K562 (cell line): Measurements from ENCODE around the gene ALDH7A1. TPM values are rescaled to one million over a fixed set of nuclear protein-coding genes. Genes with fewer than 3 reads are reported as not detected.

ENCODE experiments used
- CHD4 ChIP-seq: fragments of 200-600 bp; sonication (generic); IDR thresholded peaks from 3 replicates; pipeline ENCODE4 v1.6.1; 2012; ENCODE audit warnings: low read depth, mild to moderate bottlenecking, mixed read lengths, low read length, inconsistent platforms; ENCODE audit not compliant: insufficient read depth, insufficient replicate concordance, poor library complexity, severe bottlenecking
- DPF2 ChIP-seq: fragments of 450-650 bp; IDR thresholded peaks from 2 replicates; pipeline ENCODE4 v1.6.1; 2016
- EP400 ChIP-seq: fragments of 450-650 bp; IDR thresholded peaks from 2 replicates; pipeline ENCODE4 v1.6.1; 2017; ENCODE audit warnings: antibody characterized with exemption, mild to moderate bottlenecking, moderate library complexity
- FOXA1 ChIP-seq: fragments of 450-650 bp; IDR thresholded peaks from 2 replicates; pipeline ENCODE4 v1.6.1; 2016; ENCODE audit warnings: mild to moderate bottlenecking, borderline replicate concordance
- HDAC2 ChIP-seq: fragments of 450-650 bp; IDR thresholded peaks from 2 replicates; pipeline ENCODE4 v1.6.1; 2016; ENCODE audit warnings: mild to moderate bottlenecking
- HMG20B ChIP-seq: fragments of 250-450 bp; sonication (Bioruptor Pico); IDR thresholded peaks from 2 replicates; pipeline ENCODE4 v1.5.0; 2021; ENCODE audit warnings: mild to moderate bottlenecking
- NELFE ChIP-seq: IDR thresholded peaks from 2 replicates; pipeline ENCODE4 v1.6.1; 2011; ENCODE audit warnings: mild to moderate bottlenecking; ENCODE audit not compliant: insufficient read depth, insufficient read length
- PHB2 ChIP-seq: fragments of 450-650 bp; IDR thresholded peaks from 2 replicates; pipeline ENCODE4 v1.6.1; 2017; ENCODE audit warnings: low read depth
- RBM39 ChIP-seq: fragments of 200-400 bp; formaldehyde crosslinking; optimal IDR thresholded peaks from 2 replicates; pipeline ENCODE3; 2018; ENCODE audit warnings: low read depth, low read length
- SRF ChIP-seq, 2 experiments: fragments of 250-450, 450-650 bp in 1 of 2; sonication (Bioruptor Pico) in 1 of 2; sonication (generic) in 1 of 2; formaldehyde crosslinking; IDR thresholded peaks; 2 replicates each; pipeline versions ENCODE4 v1.5.0 to v1.5.1; 2020 to 2022; ENCODE audit warnings: mild to moderate bottlenecking in 1 of 2, missing genetic modification reagents in 1 of 2
- ZNF133 ChIP-seq: fragments of 250-450 bp; sonication (Bioruptor Pico); IDR thresholded peaks from 2 replicates; pipeline ENCODE4 v1.4.0; 2020; ENCODE audit warnings: mild to moderate bottlenecking
- ZNF165 ChIP-seq: fragments of 250-450 bp; sonication (Bioruptor Pico); IDR thresholded peaks from 2 replicates; pipeline ENCODE4 v1.4.0; 2020; ENCODE audit warnings: borderline replicate concordance
- ZNF212 ChIP-seq: fragments of 450-650 bp; formaldehyde crosslinking; IDR thresholded peaks from 2 replicates; pipeline ENCODE4 v1.4.0; 2020; ENCODE audit warnings: mild to moderate bottlenecking
- polyA plus RNA-seq, 8 experiments: library from polyadenylated mRNA; depleted of rRNA in 4 of 8; stranded (reverse) in 5 of 8; unstranded in 3 of 8; fragments of >200 nt; fragmentation: Nextera tagmentation in 2 of 8; fragmentation: Illumina TruSeq in 1 of 8; extraction: Ambion mirVana in 2 of 8; extraction: Trizol in 1 of 8; gene quantifications; 2 replicates each; pipeline versions ENCODE4 v1.2.1 to v1.2.3, GENCODE V29; 2011 to 2014; ENCODE audit warnings: inconsistent platforms in 1 of 8, missing spikeins in 1 of 8
- total RNA-seq, 7 experiments: library from RNA; depleted of rRNA in 6 of 7; stranded (reverse); fragments of >200 nt in 6 of 7; fragmentation: Illumina TruSeq in 2 of 7; extraction: Trizol in 2 of 7; gene quantifications; 2 replicates each; pipeline versions ENCODE4 v1.2.1 to v1.2.3, GENCODE V29; 2011 to 2021; ENCODE audit warnings: low replicate concordance in 1 of 7
- TF ChIP-seq, protein P1 (sequence below): IDR thresholded peaks from 2 replicates; pipeline ENCODE4 v1.6.1; 2011; ENCODE audit not compliant: insufficient read length; ENCODE audit errors: extremely low read depth
- TF ChIP-seq, protein P2 (sequence below): fragments of 450-650 bp; IDR thresholded peaks from 2 replicates; pipeline ENCODE4 v1.7.0; 2016; ENCODE audit warnings: borderline replicate concordance
- TF ChIP-seq, protein P3 (sequence below): fragments of 250-450 bp; sonication (Bioruptor Pico); IDR thresholded peaks from 2 replicates; pipeline ENCODE4 v1.6.1; 2021; ENCODE audit warnings: mild to moderate bottlenecking
- TF ChIP-seq, protein P4 (sequence below), 2 experiments: IDR thresholded peaks in 1 of 2; conservative IDR thresholded peaks in 1 of 2; 2 replicates each; pipeline ENCODE4 v1.6.1; 2016; ENCODE audit warnings: low read depth in 2 of 2, mild to moderate bottlenecking in 1 of 2, missing compliant biosample characterization in 1 of 2, missing genetic modification characterization in 1 of 2, moderate library complexity in 1 of 2

ALDH7A1 gene
- total and polyA plus RNA-seq, 9 of the 15 experiments (the other 6 are each of a cell fraction or from before 2014, with no cell fraction given), result 0.04 to 0.49 TPM; not detected in 7

DNA sequence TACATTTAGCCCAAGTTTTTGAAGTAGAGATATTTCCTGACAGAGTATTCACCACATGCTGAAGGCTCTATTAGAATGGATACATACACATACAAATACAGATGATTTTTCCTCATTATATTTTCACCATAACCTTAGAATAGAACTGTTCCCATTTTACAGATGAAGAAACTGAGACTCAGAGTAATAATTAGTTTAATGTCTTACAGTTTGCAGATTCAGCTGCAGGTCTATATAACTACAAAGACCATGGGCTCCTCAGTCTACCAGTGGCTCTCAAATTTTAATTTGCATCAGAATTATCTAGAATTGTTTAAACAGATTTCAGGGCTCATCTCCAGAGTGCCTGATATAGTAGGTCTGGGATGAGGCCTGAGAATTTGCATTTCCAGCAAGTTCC is 107.4 kb downstream of the ALDH7A1 start (continued):
- TF ChIP-seq CHD4 (peak; percentile 76), ZNF165 (no peak), SRF (CRISPR knock-in tag; IDR thresholded peaks at IDR 0.05) (no peak), EP400 (no peak), PHB2 (no peak), NELFE (no peak), DPF2 (no peak), HDAC2 (0 out of 2 replicates have a peak, but pooled peaks have one; percentile 45), FOXA1 (no peak), ZNF133 (CRISPR knock-in tag) (no peak), HMG20B (CRISPR knock-in tag) (no peak), ZNF212 (CRISPR knock-in tag) (no peak), RBM39 (no peak)
- TF ChIP-seq, protein P1, sequence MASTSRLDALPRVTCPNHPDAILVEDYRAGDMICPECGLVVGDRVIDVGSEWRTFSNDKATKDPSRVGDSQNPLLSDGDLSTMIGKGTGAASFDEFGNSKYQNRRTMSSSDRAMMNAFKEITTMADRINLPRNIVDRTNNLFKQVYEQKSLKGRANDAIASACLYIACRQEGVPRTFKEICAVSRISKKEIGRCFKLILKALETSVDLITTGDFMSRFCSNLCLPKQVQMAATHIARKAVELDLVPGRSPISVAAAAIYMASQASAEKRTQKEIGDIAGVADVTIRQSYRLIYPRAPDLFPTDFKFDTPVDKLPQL, result no peak
- TF ChIP-seq, protein P2, sequence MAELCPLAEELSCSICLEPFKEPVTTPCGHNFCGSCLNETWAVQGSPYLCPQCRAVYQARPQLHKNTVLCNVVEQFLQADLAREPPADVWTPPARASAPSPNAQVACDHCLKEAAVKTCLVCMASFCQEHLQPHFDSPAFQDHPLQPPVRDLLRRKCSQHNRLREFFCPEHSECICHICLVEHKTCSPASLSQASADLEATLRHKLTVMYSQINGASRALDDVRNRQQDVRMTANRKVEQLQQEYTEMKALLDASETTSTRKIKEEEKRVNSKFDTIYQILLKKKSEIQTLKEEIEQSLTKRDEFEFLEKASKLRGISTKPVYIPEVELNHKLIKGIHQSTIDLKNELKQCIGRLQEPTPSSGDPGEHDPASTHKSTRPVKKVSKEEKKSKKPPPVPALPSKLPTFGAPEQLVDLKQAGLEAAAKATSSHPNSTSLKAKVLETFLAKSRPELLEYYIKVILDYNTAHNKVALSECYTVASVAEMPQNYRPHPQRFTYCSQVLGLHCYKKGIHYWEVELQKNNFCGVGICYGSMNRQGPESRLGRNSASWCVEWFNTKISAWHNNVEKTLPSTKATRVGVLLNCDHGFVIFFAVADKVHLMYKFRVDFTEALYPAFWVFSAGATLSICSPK, result no peak
- TF ChIP-seq, protein P3, sequence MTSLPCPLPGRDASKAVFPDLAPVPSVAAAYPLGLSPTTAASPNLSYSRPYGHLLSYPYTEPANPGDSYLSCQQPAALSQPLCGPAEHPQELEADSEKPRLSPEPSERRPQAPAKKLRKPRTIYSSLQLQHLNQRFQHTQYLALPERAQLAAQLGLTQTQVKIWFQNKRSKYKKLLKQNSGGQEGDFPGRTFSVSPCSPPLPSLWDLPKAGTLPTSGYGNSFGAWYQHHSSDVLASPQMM (CRISPR knock-in tag), result no peak
- TF ChIP-seq, protein P4, sequence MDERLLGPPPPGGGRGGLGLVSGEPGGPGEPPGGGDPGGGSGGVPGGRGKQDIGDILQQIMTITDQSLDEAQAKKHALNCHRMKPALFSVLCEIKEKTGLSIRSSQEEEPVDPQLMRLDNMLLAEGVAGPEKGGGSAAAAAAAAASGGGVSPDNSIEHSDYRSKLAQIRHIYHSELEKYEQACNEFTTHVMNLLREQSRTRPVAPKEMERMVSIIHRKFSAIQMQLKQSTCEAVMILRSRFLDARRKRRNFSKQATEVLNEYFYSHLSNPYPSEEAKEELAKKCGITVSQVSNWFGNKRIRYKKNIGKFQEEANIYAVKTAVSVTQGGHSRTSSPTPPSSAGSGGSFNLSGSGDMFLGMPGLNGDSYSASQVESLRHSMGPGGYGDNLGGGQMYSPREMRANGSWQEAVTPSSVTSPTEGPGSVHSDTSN (CRISPR knock-in tag; IDR thresholded peaks at IDR 0.05; ENCODE audit: low read depth), result no peak
- TF ChIP-seq, protein P4 (tag; conservative IDR thresholded peaks at IDR 0.05; ENCODE audit: low read depth), result no peak
